ENCODE measurements around the gene KIF26A. TPM values are rescaled to one million over a fixed set of nuclear protein-coding genes. Genes with fewer than 3 reads are reported as not detected.
A peak's percentile ranks its signal among the peaks of the same experiment; 100 is the strongest.

The KIF26A gene
- total and polyA plus RNA-seq, 8 donors: 3.6 to 13.2 (median 7.1) TPM

DNA sequence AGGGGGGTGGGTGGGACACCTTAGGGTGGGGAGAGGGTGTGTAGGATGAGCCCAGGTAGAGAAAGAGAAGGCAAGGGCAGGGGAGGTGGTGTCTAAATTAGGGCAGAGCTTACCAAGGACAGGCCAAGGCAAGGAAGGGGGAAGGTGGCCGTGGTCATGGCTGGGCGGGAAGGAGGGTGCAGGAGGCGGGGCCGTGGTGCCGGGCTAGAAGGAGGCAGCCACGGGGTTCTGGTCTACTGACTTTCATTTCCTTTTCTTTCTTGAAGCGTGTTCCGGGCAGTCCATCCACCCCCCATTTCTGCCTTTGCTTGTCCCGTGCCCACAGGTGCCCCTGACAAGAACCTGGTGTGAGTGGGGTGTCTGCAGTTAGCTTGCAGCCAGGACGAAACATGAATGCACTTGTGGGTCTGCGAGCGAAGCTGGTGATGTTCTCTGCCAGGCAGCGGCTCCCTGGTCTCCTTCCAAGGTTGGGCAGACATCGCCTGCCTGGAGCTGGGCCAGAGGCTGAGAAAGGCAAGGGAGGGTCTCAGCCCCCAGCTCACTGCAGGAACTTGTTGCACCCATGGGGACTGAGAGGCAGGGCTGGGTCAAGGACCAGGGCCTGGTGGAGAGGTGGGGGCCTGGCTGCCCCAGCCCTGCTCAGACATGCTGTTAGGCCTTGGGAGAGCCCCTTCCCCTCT, 58.2 kb downstream of the KIF26A start:
- no peaks in the 10 kb centered on the region for H3K36me3 ChIP-seq
- 44 to 55% methylated on average over 13 to 14 of the region's 14 CpGs for WGBS, 2 donors
- H3K27ac ChIP-seq: no peak overlapping the region
- no peak overlapping the region for H3K4me3 ChIP-seq
- H3K4me1 ChIP-seq: no peaks in the 10 kb centered on the region
- H3K9me3 ChIP-seq: no peaks in the 10 kb centered on the region
- TF ChIP-seq, protein P1, sequence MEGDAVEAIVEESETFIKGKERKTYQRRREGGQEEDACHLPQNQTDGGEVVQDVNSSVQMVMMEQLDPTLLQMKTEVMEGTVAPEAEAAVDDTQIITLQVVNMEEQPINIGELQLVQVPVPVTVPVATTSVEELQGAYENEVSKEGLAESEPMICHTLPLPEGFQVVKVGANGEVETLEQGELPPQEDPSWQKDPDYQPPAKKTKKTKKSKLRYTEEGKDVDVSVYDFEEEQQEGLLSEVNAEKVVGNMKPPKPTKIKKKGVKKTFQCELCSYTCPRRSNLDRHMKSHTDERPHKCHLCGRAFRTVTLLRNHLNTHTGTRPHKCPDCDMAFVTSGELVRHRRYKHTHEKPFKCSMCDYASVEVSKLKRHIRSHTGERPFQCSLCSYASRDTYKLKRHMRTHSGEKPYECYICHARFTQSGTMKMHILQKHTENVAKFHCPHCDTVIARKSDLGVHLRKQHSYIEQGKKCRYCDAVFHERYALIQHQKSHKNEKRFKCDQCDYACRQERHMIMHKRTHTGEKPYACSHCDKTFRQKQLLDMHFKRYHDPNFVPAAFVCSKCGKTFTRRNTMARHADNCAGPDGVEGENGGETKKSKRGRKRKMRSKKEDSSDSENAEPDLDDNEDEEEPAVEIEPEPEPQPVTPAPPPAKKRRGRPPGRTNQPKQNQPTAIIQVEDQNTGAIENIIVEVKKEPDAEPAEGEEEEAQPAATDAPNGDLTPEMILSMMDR (IDR thresholded peaks at IDR 0.05): no peak
- no peaks in the 10 kb centered on the region for H3K27me3 ChIP-seq
- no peak for FAIRE-seq
- peak in 1 of 6 donors; percentile 41 for DNase-seq
- ATAC-seq: peak in 1 of 4 donors; percentile 52
- intact Hi-C loops (cut with DNase I): no loop called here

DNA sequence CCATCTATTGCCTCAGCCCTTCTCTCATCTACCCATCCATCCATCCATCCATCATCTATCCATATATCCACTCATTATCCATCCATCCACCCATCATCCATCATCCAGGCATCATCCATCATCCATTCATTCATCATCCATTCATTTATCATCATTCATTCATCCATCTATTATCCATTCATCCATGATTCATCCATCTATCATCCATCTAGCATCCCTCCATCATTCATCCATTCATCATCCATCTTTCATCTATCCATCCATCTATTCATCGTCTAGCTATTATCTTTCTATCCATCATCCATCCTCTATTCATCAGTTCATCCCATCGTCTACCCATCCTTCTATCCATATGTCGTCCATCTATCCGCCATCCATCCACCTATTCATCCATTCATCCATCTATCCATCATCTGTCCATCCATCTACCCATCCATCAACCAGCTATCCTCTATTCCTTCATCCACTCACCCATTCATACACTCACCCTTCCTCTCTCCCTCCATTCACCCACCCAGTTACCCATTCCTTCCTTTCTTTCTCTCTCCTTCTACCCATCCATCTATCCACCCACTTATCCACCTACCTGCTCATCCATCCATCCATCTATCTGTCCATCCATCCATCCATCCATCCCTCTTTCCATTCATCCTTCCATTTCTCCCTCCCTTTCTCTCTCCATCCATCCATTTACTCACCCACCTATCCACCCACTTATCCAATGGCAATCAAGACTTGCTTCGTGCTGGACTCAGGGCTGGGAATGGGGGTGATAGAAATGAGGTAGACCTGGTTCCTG, 59.3 kb downstream of the KIF26A start:
- no peaks in the 10 kb centered on the region for H3K27me3 ChIP-seq
- no peak overlapping the region for H3K4me3 ChIP-seq
- no peak overlapping the region for H3K27ac ChIP-seq
- DNase-seq: no peak
- ATAC-seq: no peak
- no peaks in the 10 kb centered on the region for H3K4me1 ChIP-seq
- intact Hi-C loops (cut with DNase I): no loop called here
- FAIRE-seq: no peak
- TF ChIP-seq, protein P1 (IDR thresholded peaks at IDR 0.05): no peak
- 69 to 82% methylated on average over 5 of the region's 5 CpGs for WGBS, 2 donors
- H3K9me3 ChIP-seq: no peaks in the 10 kb centered on the region
- no peaks in the 10 kb centered on the region for H3K36me3 ChIP-seq

DNA sequence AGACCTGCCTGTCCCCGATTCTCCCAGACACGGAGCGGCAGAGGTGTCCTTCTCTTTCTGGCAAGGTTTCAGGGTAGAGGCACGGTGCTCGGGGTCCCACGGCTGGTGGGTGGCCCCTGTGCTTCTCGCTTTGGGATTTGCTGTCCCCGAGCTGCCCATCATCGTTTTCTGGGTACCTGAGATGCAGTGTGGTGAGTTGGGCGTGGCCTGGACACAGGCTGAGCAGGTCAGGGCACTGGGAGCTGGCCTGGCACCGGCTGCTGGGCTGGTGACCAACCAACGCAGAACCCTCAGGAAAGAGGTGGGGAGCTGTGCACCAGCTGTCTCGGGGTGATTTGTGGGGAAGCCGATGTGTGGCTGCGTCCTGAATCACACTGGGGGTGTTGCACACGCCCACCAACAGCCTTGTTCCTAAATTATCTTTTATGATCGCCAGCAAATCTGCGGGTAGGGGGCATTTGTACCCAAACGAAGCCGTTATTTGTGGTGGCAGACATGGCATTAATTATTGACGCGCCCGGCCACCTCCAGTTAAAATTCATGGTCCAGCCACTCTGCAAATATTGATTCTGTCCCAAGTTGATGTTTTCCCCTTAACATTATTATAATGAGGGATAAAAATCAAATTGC, 61.0 kb downstream of the KIF26A start:
- Histone ChIP-seq H3K27ac (no peak overlapping the region), H3K36me3 (no peaks in the 10 kb centered on the region), H3K9me3 (no peaks in the 10 kb centered on the region), H3K4me1 (no peaks in the 10 kb centered on the region), H3K4me3 (no peak overlapping the region), H3K27me3 (no peaks in the 10 kb centered on the region)
- intact Hi-C loops (cut with DNase I): no loop called here
- peak in 1 of 6 donors; percentile 60 for DNase-seq
- TF ChIP-seq, protein P1 (IDR thresholded peaks at IDR 0.05): no peak
- peak in 1 of 4 donors; percentile 38 for ATAC-seq
- no peak for FAIRE-seq
- 30 to 40% methylated on average over 23 of the region's 23 CpGs for WGBS, 2 donors

DNA sequence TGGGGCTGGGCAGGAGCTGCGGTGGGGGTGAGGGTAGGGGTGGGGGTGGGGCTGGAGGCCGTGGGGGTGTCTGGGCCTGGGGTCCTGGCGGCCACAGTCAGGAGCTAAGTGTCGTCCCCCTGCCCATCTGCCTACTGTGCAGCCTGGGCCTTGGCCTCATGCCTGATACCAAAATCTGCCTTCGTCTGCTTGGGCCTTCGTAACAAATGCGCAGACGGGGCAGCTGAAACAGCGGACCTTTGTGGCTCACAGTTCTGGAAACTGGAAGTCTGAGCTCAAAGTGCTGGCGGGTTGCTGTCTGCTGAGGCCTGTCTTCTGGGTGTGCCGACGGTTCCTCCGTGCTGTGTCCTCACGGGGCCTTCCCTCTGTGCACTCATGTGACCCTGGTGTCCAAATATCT, 61.7 kb downstream of the KIF26A start:
- ATAC-seq: no peak
- 72 to 82% methylated on average over 14 of the region's 14 CpGs for WGBS, 2 donors
- Histone ChIP-seq H3K4me1 (no peaks in the 10 kb centered on the region), H3K27me3 (no peaks in the 10 kb centered on the region), H3K27ac (no peak overlapping the region), H3K4me3 (no peak overlapping the region), H3K36me3 (no peaks in the 10 kb centered on the region), H3K9me3 (no peaks in the 10 kb centered on the region)
- DNase-seq: peak in 1 of 6 donors; percentile 23
- intact Hi-C loops (cut with DNase I): no loop called here
- FAIRE-seq: no peak
- TF ChIP-seq, protein P1 (IDR thresholded peaks at IDR 0.05): no peak
